CD4-positive, alpha-beta T cell treated with Interleukin-1 beta for 1 hour (primary cell): ENCODE results near the gene WDR86.

Experiments
- DNase-seq, 2 donors: peaks; one replicate each; pipeline ENCODE4 v3.0.0-alpha.2; 2020 to 2022

Gene WDR86

DNA sequence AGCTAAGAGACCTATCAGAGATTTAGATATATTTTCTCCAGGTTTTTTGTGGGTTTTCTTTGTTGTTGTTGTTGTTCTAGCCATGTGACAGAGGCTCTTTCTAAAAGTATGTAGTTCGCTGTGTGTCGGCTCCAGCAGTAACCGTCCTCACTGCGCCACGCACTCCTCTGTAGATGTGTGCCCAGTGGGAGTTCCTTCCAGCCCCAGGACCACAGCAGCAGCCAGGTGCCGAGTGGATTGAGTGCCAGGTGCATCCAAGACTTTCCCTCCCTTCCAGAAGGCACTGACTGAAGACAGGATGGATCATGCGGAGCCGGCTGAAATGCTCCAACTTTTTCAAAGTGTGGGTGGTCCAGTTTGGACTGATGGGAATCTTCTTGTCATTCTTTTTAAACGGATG is 31.8 kb downstream of the WDR86 start:
- no peak for DNase-seq

DNA sequence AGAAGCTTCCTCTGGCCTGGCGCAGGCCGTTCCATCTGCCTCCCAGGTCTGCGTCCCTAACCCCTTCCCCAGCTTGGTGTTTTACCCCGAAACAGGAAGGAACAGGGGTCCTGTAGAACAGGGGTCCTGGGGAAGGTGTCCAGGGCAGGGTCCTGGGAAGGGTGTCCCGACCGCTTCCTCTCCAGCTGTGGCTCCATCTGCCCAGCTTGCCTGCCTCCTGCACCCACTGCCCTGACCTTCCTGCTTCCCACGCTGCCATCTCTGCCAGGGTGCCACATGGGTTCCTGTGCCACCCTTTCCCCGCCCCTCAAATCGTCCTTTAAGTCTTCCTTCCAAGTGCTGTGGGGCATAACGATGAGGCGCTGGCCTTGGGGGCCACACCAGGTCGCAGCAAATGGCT is 32.4 kb downstream of the WDR86 start:
- no peak for DNase-seq

DNA sequence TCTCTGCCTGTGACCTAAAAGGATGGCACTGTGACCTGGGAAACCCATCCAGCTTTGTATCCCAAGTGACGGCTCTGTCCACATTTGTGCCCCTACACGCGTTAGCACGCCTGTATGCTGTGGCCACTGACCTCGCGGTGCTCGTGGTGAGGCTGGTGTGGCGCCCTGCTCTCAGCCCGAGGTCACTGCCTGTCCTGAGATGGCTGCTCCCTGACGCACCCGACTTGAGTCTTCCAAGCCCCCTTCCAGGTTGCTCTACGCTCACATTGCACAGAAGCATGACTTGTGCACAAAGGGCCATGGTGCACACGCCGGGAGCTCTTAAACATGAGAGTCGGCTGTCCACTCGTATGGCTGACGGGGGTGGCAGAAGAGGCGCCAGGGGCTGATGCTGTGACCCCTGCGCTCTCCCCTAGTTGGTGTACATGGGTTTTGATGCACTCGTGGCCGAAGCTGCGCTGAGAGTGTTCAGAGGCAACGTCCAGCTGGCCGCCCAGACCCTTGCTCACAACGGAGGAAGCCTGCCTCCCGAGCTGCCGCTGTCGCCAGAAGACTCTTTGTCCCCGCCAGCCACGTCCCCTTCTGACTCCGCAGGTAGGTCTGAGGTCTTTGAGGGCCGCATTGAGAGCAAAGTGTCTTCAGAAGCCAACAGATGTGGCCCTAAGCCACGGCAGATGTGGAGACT is 33.5 kb downstream of the WDR86 start:
- no peak for DNase-seq

DNA sequence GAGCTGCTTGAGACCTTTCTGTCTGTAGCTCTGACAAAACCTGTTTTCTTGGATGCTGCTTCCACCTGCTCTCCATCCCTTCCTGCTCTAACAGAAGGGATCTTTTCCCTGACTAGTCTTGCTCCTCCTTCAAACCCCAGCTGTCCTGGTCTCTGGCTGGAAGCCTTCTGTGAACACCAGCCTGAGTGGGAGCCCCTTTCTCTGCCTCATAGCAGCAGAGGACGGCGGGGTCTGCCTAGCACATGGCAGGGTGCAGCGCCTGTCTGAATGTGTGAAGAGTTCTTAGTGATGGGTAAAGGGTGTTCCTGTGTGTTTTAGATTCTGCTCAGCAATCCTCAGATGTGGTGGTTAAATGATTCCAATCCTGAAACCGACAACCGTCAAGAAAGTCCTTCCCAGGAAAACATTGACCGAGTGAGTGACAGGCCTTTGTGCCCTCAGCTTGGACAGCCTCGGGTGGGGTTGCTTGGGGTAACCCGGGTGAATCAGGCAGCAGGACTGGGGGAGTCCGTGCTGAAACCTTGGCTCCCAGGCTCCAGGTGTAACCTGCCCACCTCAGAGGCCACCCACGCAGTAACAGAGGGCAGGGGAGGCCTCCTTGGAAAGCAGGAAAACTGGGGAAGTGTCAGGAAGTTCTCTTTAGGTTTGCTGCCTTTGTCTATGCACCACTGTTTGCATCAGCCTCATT is 34.2 kb downstream of the WDR86 start:
- DNase-seq: no peak

DNA sequence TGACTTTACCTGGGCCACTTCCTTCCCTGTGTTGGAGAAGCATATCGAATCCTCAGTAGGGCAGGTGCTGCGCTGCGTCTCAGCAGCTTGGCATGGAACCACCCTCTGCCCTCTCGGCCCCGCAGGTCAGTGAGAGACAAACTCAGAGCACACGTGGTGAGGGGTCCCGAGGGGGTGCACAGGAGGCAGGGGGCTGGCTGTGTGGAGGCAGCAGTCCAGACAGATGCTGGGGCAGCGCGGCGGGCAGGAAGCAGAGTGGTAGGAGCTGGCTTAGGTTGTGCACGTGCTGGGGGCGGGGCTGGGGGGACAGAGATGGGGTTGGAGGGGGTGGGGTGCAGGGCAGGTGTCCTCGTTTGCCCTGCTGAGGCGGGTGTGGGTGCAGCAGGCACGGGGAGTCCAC is 35.1 kb downstream of the WDR86 start:
- no peak for DNase-seq

DNA sequence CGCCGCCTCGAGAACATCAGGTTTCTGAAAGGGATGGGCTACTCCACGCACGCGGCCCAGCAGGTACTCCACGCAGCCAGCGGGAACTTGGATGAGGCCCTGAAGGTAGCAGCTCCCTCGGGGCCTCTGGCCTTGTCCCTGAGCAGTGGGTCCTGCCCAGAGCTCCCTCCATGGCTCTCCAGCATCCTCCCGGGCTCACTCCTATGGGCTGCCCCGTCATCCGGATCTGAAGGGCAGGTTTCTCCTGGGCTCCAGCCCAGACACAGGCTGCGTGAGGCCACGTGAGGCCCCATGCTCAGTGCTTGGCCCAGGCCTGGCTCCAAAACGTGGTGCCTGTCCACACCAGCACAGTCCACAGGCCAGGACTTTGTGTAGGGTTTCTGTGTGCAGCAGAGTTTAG is 35.7 kb downstream of the WDR86 start:
- no peak for DNase-seq

DNA sequence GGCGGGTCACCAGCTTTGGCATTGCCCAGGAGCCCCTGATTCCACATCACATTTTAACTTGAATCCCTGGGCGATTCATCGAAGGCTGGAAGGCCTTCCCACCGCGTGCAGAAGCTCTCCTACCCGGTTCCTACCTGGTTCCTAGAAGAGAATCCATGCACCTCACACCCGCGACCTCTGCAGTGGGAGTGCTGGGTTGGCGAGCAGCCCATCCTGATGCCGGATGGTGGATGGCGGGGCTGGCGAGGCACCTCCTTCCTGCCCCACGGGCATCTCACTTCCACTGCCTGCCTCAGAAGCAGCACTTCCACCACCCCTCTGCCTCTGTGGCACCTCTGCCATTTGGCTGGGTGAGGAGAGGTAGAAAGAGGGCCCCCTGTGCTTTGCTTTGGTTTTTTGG is 36.2 kb downstream of the WDR86 start:
- DNase-seq: no peak

DNA sequence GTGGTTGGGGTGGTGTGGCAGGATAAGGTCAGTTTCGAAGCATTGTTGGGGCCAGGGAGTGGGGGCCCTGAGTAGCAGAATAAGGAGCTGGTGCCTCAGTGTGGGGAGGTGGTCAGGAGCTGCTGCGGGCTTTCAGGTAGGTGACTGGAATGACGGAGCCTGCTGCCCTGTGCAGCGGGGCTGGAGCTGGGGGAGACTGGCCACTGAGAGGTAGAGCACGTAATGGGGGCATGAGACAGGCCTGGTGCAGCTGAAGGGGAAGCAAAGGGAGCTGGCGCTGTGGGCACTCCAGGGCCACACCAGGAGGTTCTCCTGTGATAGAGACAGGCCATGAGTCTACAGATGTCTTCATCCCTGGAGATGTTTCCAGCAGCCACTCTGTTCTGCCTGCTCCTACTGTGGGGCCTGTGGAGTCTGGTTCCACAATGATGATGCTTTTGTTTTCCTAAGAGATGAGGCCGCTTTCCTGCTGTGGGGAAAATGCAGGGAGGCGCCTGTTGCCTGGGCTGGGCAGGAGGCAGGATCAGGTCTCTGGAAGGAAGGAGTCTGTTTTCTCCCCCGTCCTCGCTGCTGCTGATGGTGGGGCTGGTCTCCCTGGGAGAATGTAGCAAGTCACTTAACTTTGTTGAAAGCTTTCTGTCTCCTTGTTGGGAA is 37.1 kb downstream of the WDR86 start:
- no peak for DNase-seq

DNA sequence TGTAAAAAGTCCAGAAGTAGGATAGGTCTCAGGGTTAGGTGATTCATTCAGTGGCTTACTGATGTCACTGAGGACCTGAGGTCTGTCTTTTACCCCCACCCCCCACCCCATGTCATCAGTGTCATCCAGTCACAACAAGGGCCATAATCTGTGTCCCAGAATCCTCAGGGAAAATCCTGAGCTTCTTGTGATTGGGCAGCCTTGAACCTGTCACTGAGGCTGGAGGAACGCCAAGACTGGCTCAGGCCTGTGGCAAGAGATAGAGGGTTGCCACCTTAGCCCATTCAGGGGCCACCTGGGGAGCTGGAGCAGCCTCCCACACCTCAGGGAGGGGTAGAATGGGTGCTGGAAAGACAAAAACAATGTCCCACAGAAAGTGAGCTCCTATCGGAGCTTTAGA is 38.6 kb downstream of the WDR86 start:
- no peak for DNase-seq

DNA sequence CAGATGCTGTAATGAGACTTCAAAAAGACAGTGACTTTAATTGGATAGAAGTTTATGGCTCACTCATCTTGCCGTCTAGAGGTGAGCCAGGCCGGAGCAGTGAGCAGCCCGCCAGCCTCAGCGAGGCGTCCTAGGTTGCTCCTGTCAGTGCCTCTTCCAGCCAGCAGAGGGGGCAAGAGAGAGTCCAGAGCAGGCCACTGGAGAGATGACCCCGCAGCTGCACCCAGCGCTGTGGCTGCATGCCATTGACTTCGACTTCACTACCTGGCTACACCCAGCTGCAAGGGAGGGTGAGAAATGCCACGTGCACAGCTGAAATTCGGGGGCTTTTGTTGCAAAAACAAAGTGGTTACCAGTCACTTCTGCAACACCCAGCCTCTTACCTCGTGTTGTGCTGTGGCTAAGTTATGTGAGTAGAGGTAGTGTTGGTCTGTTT is 41.7 kb downstream of the WDR86 start:
- DNase-seq: peak; percentile 81 to 82

DNA sequence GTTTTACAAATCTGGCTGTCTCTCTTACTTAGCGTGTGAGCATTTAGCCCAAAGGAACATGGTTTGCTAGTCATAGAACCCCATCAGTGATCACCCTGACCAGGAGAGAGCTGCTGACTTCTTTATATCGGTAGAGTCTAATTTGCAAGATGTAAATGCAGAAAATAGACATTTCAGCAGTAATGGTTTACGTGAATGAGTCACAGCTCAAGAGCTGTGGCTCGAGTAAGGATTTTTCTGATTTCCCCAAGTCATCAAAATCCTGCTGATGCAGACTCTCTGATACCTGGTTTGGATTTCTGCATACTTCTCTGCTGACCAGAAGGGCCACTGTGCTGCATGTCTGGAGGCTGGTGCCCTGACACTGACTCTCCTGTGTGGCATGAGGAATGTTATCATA is 42.6 kb downstream of the WDR86 start:
- no peak for DNase-seq

DNA sequence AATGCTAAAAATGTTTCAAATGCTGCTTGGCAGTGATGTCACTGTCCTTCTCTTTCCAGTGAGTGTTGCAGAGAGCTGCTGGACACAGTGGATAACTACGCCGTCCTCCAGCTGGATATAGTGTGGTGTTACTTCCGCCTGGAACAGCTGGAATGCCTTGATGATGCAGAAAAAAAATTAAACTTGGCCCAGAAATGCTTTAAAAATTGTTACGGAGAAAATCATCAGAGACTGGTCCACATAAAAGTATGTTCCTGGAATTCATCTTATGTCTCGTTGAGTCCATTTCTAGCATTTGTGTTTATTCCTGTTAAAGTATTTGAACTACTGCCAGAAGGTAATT is 43.0 kb downstream of the WDR86 start:
- no peak for DNase-seq

DNA sequence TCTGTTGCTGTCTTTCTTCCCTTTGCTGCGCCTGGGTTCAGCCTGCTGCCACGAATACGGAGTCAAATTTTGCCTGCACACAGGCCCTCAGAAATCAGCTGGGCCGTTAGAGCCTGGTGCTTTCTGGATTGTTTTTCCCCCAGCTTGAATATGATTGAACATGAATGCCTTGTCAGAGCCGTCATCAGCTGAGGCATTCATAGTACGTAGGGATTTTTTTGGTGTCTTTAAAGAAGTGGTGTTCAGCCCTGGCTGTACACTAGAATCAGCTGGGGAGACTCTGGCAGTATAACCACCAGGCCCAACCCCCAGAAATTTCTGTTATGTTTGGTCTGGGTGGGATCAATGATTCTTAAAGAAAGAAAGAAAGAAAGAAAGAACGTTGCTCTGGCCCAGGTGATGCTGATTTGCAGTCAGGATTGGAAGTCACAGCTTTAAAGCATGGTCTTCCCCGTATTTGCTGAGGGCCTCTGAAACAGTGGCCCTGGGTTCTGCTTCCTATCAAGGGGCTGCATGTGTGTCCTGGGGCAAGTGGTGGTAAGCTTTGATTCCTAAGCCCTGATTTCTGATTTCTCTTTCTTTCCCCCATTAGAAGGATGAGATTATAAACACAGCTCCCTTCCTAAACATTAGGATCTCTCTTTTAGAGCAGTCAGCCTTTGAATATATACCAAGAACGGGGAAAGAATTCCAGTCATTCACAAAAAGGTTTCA is 43.5 kb downstream of the WDR86 start:
- no peak for DNase-seq

DNA sequence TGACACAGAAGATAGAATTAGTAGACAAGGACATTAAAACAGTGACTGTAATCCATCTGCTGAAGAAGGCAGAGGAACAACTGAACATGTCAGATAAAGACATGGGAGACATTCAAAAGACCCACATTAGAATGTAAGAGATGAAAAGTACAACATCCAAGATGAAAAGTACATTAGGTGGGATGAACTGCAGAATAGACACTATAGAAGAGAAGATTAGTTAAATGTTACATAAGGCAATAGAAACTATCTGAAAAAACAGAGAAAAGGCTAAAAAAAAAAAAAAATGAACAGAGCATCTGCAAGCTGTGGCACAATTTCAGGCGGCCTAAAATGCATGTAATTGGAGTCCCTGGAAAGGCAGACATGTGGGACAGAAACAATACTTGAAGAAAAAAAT is 46.7 kb downstream of the WDR86 start:
- no peak for DNase-seq

DNA sequence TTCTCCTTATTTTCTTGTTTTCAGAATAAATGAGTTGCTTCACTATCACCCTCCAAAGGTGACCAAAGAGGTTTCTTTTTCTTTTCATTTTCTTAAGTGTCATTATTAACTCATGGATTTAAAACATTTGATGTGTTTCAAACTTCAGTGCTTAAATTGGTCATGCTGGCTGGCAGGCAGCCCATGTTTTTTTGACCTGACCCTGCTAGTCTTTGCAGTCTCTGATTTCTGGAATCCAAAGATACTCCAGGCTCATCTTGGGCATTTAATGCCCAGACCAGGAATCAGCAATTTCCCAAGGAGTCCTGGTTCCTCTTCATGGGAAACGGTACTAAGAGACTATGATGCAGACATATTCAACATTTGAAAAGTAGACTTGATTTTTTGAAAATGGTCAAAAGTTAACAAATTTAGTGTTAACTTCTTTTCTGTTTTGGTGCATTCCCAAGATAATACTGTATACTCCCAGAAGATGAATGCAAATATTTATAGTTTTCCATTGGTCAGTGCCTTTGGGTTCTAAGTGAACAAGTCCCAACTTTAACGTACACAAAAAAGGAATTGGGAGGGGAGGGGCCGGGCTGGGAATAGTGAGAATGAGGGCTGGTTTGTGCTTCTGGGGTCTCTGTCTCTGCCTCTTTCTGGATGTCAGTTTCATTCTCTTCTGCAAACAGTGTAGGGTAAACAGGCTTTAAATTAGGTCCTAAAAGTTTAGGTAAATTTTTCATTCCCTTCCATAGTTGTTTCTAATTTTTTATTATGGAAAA is 48.5 kb downstream of the WDR86 start:
- no peak for DNase-seq

DNA sequence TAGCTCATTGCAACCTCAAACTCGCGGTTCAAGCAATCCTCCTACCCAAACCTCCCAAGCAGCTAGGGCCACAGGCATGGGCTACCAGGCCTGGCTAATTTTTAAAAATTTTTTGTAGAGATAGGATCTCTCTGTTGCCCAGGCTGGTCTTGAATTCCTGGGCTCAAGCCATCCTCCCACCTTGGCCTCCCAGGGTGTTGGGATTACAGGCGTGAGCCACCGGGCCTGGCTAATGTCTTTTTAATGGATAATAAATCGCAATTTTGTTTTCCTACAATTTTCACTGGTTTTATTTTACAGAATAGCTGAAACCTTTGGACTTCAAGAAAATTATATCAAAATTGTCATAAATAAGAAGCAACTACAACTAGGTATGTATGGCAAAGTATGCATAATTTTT is 57.3 kb downstream of the WDR86 start:
- DNase-seq: no peak

DNA sequence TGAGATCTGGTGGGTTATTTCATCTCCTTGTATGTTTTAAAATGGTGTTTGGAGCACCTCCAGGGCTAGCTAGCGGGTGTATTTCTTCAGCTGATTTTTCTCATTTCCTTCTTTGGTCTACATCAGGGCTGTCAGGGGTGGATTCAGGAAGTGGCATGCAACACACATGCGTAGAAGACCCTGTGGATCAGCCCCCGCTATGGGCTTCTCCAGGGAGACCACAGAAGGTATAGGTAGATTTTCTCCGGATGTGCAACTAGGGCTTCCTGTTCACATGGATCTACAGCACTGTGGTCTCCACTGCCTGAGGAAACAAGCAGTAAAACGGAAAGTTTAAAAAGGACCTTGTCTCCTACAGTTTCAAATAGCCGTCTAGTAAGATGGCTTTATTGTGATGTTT is 57.9 kb downstream of the WDR86 start:
- DNase-seq: peak; percentile 69 to 81

DNA sequence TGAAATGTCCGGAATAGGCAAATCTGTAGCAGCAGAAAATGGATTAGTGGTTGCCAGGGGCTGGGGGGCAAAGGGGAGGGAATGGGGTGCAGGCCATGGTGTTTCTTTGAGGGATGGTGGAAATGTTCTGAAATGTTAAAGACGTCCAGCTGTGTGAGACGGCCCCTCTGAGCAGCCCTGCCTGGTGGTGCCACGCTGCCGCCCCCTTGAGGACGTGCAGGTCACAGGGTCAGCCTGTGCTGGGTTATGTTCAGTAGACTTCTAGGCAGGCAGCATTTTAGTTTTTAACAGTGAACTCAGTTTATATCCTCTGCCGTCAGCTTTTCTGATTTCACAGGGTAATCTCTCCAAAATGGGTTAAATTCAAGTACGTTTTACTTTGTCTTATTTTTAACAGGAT is 58.8 kb downstream of the WDR86 start:
- peak; percentile 40 to 41 for DNase-seq

DNA sequence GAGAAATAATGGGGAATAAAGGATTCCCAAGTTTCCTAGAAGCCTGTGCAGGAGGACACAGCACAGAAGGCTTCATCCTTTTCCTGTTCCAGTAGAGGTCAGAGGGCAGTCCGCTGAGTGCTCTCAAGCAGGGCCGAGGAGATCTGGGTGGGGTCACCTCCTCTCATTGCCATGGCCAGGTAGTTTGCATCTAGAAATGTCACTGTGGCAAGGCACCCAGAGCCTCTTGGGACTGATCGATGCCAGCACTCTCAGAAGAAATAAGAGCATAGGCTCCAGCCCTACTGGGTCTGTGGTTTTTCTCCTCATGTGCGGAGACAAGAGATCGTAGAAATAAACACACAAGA is 60.4 kb downstream of the WDR86 start:
- DNase-seq: no peak

DNA sequence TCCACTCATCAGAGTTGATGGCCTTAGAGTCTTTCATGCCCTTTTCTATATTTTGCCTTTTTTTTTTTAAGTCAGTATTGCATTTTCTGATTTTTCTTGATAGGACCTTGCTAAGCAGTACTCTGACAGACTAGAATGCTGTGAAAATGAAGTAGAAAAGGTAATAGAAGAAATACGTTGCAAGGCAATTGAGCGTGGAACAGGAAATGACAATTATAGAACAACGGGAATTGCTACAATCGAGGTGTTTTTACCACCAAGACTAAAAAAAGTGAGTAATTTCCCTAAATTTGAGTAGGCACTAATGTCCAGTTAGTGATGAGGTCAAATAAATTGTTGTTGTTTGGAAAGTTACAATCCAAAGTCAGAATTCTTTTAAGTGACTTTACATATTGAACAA is 60.9 kb downstream of the WDR86 start:
- DNase-seq: no peak

DNA sequence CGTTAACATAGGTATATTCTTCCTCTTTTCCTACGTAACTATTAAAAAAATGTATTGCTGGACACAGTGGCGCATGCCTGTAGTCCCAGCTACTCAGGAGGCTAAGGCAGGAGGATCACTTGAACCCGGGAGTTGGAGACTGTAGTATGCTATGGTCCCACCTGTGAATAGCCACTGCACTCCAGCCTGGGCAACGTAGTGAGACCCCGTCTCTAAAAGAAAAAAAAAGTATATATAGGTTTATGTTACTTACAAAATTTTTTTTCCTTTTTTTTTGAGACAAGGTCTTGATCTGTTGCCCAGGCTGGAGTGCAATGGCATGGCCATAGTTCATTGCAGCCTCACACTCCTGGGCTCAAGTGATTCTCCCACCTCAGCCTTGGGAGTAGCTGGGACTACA is 62.6 kb downstream of the WDR86 start:
- DNase-seq: no peak

DNA sequence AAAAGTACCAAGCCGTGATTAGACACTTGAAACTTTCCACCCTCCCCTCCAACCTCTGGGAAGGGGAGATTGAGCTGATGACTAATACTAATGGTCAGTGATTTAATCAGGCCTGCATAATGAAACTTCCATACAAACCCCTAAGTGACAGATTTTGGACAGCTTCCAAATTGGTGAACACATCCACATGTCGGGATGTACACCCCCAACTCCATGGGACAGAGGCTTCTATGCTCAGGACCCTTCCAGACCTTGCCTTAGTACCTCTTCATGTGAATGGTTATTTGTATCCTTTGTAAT is 63.4 kb downstream of the WDR86 start:
- DNase-seq: no peak
